DOHH2 (cell line): Measurements from ENCODE around the gene CT83.

ENCODE experiments used
- CTCF ChIP-seq: fragments of 200-600 bp; sonication (generic); IDR thresholded peaks from one replicate; pipeline ENCODE4 v1.5.1; 2014; ENCODE audit warnings: antibody characterized with exemption, mild to moderate bottlenecking, low read depth, low read length; ENCODE audit not compliant: poor library complexity, severe bottlenecking
- EZH2phosphoT487 ChIP-seq: fragments of 200-600 bp; sonication (generic); IDR thresholded peaks from 2 replicates; pipeline ENCODE4 v1.6.1; 2017; ENCODE audit warnings: borderline replicate concordance, mild to moderate bottlenecking, antibody characterized with exemption, low read length, moderate library complexity, mixed read lengths

- TF ChIP-seq EZH2phosphoT487 (no peak), CTCF (no peak)
Measured at GRCh38 chrX:116435597-116435996, 27.2 kb downstream of the CT83 start.
